Activated CD4-positive, alpha-beta T cell treated with anti-CD3 and anti-CD28 coated beads, Interleukin-2, Interleukin-6, amounts not matched to agents 100 ng/mL and 50 ng/mL, durations not matched to agents 16 hours and 8 hours (primary cell): ENCODE data around the gene ELAVL3.
"Not testable (repeated sequence)": the region's sequence is repeated elsewhere in the genome, so short reads cannot be mapped to it uniquely, and the experiment has no call there.

Experiments
- DNase-seq: peaks from one replicate; pipeline ENCODE4 v3.0.0-alpha.2; 2020

Gene ELAVL3

DNA sequence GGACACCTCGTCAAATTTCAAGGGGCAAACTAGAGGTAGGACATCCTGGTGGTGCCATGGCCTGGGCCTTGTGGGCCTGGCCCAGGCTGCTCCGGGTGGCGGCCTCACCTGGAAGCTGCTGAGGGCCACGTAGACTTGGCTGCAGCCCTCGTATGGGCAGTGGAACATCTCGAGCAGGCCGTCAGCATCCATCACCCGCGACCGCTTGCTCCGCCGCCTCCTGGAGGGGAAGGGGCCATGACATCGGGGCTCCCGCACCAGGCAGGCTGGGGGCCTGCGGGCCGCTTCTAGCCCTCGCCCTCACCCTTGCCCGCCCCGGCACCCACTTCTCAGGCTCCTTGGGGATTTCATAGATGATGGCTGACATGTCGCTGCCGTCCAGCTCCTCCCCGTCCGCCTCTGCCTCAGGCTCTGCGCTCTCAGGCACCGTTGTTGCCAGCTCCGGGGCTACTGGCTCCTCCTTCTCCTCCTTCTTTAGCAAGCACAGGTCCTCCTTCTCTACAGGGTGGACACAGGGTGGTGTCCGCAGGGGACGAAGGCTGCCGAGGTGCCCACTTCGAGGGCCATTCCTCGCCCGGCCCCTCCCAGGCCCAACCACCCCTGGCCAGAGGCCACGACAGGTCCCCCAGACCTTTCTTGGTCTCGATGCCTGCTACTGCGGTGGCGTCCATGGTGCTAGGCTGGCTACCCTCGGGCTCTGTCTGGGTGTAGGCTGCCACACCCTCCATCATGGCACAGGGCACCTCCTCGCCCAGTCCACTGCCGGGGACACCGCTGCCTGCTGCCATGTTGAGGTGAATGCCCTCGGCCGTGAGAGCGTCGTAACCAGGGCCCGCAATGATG, 6.0 kb upstream of the ELAVL3 start:
- DNase-seq, result no peak

GRCh38 chr19:11485245-11485837, 4.5 kb upstream of the ELAVL3 start:
- no peak for DNase-seq

DNA sequence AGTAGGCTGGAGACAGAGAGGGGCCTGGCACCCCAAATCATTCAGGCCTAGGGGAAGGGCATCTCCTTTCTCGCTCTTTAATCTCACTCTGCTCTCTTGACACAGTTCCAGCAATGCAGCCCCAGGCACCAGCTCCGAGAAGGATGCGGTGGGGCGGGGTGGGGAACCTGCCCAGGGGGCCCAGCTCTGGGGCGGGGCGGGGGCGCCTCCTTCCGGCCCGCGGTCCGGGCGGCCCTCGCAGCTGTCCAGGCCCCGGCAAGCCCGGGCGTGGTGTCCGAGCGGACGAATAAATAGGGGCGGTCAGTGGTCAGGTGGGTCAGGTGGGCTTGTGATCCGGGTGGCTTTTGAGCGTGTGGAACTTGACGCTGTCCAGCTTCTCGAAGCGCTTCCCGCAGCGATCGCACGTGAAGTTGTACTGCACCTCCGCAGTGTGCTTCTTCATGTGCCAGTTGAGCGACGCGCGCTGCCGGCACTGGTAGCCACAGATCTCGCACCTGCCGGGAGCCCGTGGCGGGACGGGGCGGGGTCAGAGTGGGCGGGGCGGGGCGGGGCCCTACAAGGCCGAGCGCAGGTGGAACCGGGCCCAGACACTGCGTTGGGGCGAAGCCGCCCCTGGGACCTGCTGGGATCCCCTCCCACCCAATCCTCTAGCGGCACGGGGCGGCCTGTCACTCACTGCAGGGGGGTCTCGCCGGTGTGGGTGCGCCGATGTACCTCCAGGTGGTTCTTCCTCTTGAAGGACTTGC, 2.7 kb upstream of the ELAVL3 start:
- no peak for DNase-seq

DNA sequence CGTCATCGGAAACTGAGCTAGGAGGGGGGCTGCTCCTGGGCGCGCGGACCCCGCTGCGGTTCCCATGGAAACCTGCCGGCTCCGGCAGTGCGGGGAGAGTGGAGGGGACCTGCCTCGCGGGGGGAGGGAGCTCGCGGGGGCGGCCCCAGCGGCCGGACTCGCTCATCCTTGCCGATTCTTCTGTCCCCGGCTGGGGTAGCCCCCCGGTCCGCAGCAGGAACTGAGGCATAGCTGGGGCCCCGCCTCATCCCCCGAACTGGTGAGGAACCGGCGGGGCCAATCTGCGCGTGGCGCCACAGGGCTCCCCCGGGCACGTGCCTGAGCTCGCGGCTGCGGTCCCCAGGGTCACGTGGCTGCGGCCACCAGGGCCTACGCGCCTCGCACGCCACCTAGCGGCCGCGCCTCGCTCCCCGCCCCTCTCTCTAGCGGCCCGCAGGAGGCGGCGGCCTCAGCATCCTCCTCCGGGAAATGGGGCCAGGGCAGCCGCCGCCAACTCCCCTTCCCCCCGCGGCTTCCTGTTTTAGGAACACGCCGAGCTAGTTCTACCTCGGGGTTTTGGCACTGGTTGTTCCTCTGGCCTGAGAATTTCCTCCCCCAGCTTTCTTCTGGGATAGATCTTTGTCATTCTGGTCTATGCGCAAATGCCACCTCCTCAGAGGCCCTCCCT, 1.7 kb upstream of the ELAVL3 start:
- DNase-seq, result peak; percentile 94

DNA sequence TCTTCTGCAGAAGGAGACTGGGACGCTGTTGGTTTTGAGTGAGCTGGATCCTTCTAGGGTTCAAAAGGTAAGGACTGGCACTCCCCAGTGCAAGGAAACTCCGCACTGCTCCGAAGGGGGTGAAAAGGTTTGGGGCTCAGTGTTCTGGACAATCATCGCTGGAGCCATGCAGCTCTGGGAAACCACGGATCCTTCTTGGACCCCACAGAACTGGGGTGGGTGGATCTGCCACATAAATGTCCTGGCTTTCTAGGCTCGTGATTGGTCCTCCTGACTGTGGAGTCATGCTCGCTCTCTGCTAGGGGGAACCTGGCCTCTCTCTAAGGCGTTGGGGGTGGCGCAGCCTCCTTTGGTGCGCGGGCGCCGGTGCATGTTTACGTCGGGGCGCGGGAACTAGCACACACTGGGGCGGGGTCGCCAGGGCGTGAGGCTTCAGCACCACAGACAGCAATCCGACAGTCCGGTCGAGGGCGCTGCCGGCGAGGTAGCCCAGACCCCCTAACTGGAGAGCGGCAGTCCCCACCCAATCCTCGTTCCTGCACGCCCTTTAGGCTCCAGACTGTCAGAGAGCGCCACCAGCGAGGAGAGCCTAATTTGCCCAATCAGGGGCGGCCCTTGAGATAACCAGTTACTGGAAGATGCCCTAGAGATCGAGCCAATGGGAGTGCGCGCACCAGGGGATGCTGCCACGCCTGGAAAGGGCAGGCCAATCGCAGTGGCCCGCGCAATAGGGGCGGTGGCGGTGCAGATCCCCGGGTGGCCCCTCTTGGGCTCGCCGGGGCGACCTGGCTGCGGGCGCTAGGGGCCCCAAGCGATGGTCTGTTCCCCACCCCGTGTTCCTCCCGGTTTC, 913 bp upstream of the ELAVL3 start:
- DNase-seq, result peak; percentile 88

- no peak for DNase-seq
These were observed 740 bp downstream of the ELAVL3 start for GRCh38 chr19:11479898-11480714.

- peak; percentile 63 for DNase-seq
These were observed 1.6 kb downstream of the ELAVL3 start for GRCh38 chr19:11479090-11479897.

- DNase-seq, result no peak
These were observed 2.4 kb downstream of the ELAVL3 start for GRCh38 chr19:11478167-11479089.

DNA sequence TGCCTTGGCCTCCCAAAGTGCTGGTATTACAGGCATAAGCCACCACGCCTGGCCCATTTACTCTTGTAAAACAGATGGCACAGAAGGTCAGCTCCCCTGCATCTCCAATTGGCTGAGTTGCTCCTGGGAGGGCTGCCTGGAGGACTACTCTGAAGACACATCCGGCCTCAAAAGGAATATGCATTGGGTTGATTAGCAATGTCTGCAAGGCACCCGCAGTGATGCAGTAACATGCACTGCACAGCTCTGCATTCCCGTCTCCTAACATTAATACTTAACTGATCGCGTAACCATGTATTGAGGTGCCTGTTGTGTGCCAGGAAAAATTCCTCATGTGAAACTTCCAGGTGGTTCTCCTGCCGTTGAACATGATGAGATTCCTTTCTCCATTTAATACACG, 5.0 kb downstream of the ELAVL3 start:
- DNase-seq, result no peak

DNA sequence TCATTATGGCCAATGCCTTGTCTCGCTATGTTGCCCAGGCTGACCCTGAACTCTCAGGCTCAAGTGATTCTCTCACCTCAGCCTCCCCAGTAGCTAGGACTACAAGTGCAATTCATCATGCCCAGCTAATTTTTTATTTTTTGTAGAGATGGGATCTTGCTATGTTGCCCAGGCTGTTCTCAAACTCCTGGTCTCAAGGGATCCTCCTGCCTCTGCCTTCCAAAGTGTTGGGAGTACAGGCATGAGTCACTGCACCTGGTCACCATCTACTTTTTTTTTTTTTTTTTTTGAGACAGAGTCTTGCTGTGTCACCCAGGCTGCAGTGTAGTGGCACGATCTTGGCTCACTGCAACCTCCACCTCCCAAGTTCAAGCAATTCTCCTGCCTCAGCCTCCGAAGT, 5.5 kb downstream of the ELAVL3 start:
- not testable (repeated sequence) for DNase-seq

- DNase-seq, result no peak
These were observed 7.1 kb downstream of the ELAVL3 start for GRCh38 chr19:11473725-11474124.

DNA sequence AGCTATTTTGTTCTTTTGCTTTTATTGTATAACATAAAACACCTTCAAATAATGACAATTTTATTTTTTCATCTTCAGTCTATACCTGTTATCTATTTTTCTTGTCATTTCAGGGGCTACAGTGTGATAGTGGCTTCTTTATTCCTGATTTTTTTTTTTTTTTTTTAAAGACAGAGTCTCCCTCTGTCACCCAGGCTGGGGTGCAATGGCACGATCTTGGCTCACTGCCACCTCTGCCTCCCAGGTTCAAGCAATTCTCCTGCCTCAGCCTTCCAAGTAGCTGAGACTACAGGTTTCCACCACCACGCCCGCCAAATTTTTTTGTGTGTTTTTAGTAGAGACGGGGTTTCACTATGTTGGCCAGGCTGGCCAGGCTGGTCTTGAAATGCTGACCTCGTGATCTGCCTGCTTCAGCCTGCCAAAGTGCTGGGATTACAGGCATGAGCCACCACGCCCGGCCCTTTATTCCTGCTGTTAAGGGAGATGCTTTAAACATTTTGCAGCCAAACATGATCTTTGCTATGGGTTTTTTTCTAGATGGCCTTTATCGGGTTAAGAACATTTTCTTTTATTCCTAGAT, 12.5 kb downstream of the ELAVL3 start:
- DNase-seq, result not testable (repeated sequence)

DNA sequence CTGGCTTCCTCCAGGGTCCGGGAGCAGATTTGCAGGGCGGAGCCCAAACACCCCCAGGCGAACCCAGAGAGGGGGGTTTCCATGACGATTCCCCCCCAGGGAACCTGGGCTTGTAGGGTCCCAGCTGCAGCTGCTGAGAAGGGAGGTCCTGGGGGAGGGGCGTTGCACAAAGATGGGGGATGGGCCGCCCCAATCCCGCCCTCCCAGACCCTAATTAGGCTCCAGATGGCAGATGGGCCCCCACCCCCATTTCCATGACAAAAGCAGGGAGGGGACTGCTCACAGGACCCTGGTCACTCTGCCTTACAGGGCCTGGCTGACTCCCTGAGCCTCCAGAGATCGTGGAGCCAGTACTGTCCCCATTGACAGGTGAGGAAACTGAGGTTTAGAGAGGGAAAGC, 15.2 kb downstream of the ELAVL3 start:
- DNase-seq, result no peak

- DNase-seq, result no peak
These were observed 16.2 kb downstream of the ELAVL3 start for GRCh38 chr19:11464333-11465265.

DNA sequence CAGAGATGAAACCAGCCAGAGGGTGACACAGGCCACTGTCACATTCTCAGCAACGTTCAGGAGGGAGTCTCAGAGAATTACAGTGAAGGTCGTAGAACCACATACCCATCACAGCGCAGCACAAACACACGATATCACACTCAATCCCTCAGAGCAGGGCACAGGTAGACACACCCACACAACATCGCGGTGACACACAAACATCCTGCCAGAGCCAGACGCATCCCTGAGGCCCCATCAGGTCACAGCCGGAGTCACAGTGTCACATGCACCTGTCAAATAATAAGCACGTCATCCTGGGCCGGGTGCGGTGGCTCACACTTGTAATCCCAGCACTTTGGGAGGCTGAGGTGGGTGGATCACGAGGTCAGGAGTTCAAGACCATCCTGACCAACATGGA, 17.5 kb downstream of the ELAVL3 start:
- DNase-seq, result no peak

DNA sequence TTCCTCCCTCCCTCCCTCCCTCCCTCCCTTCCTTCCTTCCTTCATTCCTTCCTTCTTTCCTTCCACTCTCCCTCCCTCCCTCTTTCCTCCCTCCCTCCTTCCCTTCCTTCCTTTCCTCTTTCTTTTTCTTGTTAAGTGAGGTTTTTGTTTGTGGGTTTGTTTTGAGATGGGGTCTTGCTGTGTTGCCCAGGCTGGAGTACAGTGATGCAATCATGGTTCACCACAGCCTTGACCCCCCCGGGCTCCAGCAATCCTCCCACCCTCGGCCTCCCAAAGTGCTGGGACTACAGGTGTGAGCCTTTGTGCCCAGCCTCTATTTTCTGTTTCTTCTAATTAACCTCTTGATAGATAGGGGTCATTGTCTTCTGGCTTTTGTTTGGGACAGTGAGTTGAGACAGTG, 19.4 kb downstream of the ELAVL3 start:
- no peak for DNase-seq

DNA sequence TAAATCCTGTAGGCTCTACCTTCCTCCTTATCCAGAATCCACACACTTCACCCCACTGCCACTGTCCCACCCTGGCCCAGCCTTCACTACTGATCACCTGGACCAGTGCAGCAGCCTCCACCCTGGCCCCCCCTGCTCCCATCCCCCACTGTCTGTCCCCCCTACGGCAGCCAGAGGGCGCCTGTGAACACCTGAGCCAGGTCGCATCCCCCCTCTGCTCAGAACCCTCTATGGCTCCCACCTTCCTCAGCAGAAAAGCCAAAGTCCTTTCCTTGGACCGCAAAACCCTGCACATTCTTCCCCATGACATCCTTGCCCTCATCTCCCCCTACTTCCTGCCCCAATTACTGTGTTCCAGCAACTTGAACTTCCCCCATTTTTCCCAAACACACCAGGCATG, 20.6 kb downstream of the ELAVL3 start:
- DNase-seq, result no peak

GRCh38 chr19:11458912-11459311, 21.9 kb downstream of the ELAVL3 start:
- DNase-seq, result not testable (repeated sequence)
